IMR-90 (cell line): ENCODE data around the gene DLG5. TPM values are rescaled to one million over a fixed set of nuclear protein-coding genes. Genes with fewer than 3 reads are reported as not detected.
A peak's percentile ranks its signal among the peaks of the same experiment; 100 is the strongest.

Source experiments
- ATAC-seq: fragments of 200-7000 bp; cut with Tn5 transposase; 2 replicates; pipeline ENCODE4 v1.9.1; 2020; ENCODE audit warnings: low read depth, mild to moderate bottlenecking, moderate library complexity
- BruUV-seq: library from RNA; stranded (reverse); fragments of 400-500 nt; replicated peaks from 2 replicates; lab custom pipeline; 2021; lab: Mats Ljungman, UMichigan
- CTCF ChIA-PET: fragments of 300-600 bp; formaldehyde crosslinking; extraction: SDS; loops from one replicate; lab custom pipeline; 2021; ENCODE audit warnings: antibody characterized with exemption; lab: Yijun Ruan, JAX
- POLR2A ChIA-PET: fragments of 300-600 bp; sonication (Branson Sonifier 250); formaldehyde crosslinking; loops from one replicate; lab custom pipeline; 2022; ENCODE audit warnings: antibody characterized with exemption; ENCODE audit not compliant: unreplicated experiment; lab: Charles Lee
- DNase-seq: peaks from one replicate; pipeline ENCODE4 v3.0.0; 2013
- H2AFZ ChIP-seq: replicated peaks from 2 replicates; pipeline ENCODE3; 2013; ENCODE audit warnings: low read length, mild to moderate bottlenecking; ENCODE audit not compliant: poor library complexity
- H2AK5ac ChIP-seq: 2 replicates; pipeline ENCODE4 v1.6.1; 2013; ENCODE audit warnings: low read depth, low read length, inconsistent platforms
- H2AK9ac ChIP-seq: replicated peaks from 2 replicates; pipeline ENCODE3; 2013; ENCODE audit warnings: mild to moderate bottlenecking, low read depth, low read length, moderate library complexity; ENCODE audit not compliant: poor library complexity
- H2BK120ac ChIP-seq: 2 replicates; pipeline ENCODE4 v1.6.1; 2013; ENCODE audit warnings: low read depth, low read length, inconsistent platforms
- H2BK15ac ChIP-seq: 3 replicates; pipeline ENCODE4 v1.6.1; 2013; ENCODE audit warnings: low read depth, low read length, inconsistent platforms
- H2BK20ac ChIP-seq: 2 replicates; pipeline ENCODE4 v1.6.1; 2013; ENCODE audit warnings: low read depth, mild to moderate bottlenecking, inconsistent platforms, low read length, moderate library complexity
- H2BK5ac ChIP-seq: 2 replicates; pipeline ENCODE4 v1.6.1; 2013; ENCODE audit warnings: mild to moderate bottlenecking, low read depth, low read length, inconsistent platforms; ENCODE audit not compliant: poor library complexity, severe bottlenecking
- H3K14ac ChIP-seq: replicated peaks from 2 replicates; pipeline ENCODE4 v1.6.1; 2013; ENCODE audit warnings: low read depth, low read length, inconsistent platforms
- H3K18ac ChIP-seq: 2 replicates; pipeline ENCODE4 v1.6.1; 2013; ENCODE audit warnings: low read depth, low read length, control low read depth
- H3K23ac ChIP-seq: 2 replicates; pipeline ENCODE4 v1.6.1; 2013; ENCODE audit warnings: low read depth, low read length, inconsistent platforms
- H3K27ac ChIP-seq: 2 replicates; pipeline ENCODE4 v1.5.1; 2013; ENCODE audit warnings: mild to moderate bottlenecking, control low read depth, low read length; ENCODE audit not compliant: insufficient read depth
- H3K27me3 ChIP-seq: 2 replicates; pipeline ENCODE4 v1.6.1; 2013; ENCODE audit warnings: low read length; ENCODE audit not compliant: control insufficient read depth, insufficient read depth
- H3K36me3 ChIP-seq: 2 replicates; pipeline ENCODE4 v1.6.1; 2013; ENCODE audit warnings: low read length, mixed read lengths; ENCODE audit not compliant: control insufficient read depth, insufficient read depth
- H3K4ac ChIP-seq: 2 replicates; pipeline ENCODE4 v1.6.1; 2013; ENCODE audit warnings: low read depth, low read length, inconsistent platforms
- H3K4me1 ChIP-seq: 2 replicates; pipeline ENCODE4 v1.6.1; 2013; ENCODE audit warnings: low read length, mixed read lengths; ENCODE audit not compliant: control insufficient read depth, insufficient read depth
- H3K4me2 ChIP-seq: 2 replicates; pipeline ENCODE4 v1.6.1; 2013; ENCODE audit warnings: low read depth, mild to moderate bottlenecking, control low read depth, low read length, moderate library complexity
- H3K4me3 ChIP-seq: 2 replicates; pipeline ENCODE4 v1.5.1; 2013; ENCODE audit warnings: low read depth, mild to moderate bottlenecking, control low read depth, low read length, moderate library complexity; ENCODE audit not compliant: insufficient read depth
- H3K56ac ChIP-seq: 2 replicates; pipeline ENCODE4 v1.6.1; 2013; ENCODE audit warnings: low read length, inconsistent platforms; ENCODE audit not compliant: insufficient read depth; ENCODE audit errors: extremely low read depth
- H3K79me1 ChIP-seq, 2 experiments: 2 replicates each; pipeline ENCODE4 v1.6.1; 2013; ENCODE audit warnings: low read length in 2 of 2, inconsistent platforms in 1 of 2, low read depth in 1 of 2
- H3K9ac ChIP-seq: 2 replicates; pipeline ENCODE4 v1.6.1; 2013; ENCODE audit warnings: low read depth, low read length, control low read depth
- H3K9me1 ChIP-seq: 2 replicates; pipeline ENCODE4 v1.6.1; 2013; ENCODE audit warnings: low read length, inconsistent platforms; ENCODE audit not compliant: insufficient read depth
- H3K9me3 ChIP-seq: 2 replicates; pipeline ENCODE4 v1.6.1; 2013; ENCODE audit warnings: low read length; ENCODE audit not compliant: control insufficient read depth, insufficient read depth
- H4K20me1 ChIP-seq: 2 replicates; pipeline ENCODE4 v1.6.1; 2013; ENCODE audit warnings: low read length, inconsistent platforms; ENCODE audit not compliant: insufficient read depth
- H4K5ac ChIP-seq: 2 replicates; pipeline ENCODE4 v1.6.1; 2013; ENCODE audit warnings: mild to moderate bottlenecking, low read depth, low read length, control low read depth
- H4K8ac ChIP-seq, 2 experiments: 2 replicates each; pipeline ENCODE4 v1.6.1; 2013; ENCODE audit warnings: low read depth in 2 of 2, low read length in 2 of 2, control low read depth in 1 of 2, inconsistent platforms in 1 of 2
- H4K91ac ChIP-seq: 2 replicates; pipeline ENCODE4 v1.6.1; 2013; ENCODE audit warnings: low read depth, low read length, inconsistent platforms; ENCODE audit not compliant: insufficient read depth
- BHLHE40 ChIP-seq: fragments of 150-350 bp; IDR thresholded peaks from 2 replicates; pipeline ENCODE4 v1.6.1; 2016; ENCODE audit warnings: mild to moderate bottlenecking, low read depth, low read length
- CEBPB ChIP-seq: IDR thresholded peaks from 2 replicates; pipeline ENCODE4 v1.6.1; 2012; ENCODE audit warnings: low read depth, low read length, improper control_type of control experiment
- ELK1 ChIP-seq: fragments of 150-350 bp; IDR thresholded peaks from 2 replicates; pipeline ENCODE4 v1.6.1; 2016; ENCODE audit warnings: low read depth, mild to moderate bottlenecking, low read length, moderate library complexity, borderline replicate concordance
- FOS ChIP-seq: fragments of 150-350 bp; IDR thresholded peaks from 2 replicates; pipeline ENCODE4 v1.6.1; 2016; ENCODE audit warnings: low read depth, low read length
- MAZ ChIP-seq: IDR thresholded peaks from 2 replicates; pipeline ENCODE4 v1.6.1; 2012; ENCODE audit warnings: low read depth, mild to moderate bottlenecking, low read length, improper control_type of control experiment, moderate library complexity, borderline replicate concordance
- MXI1 ChIP-seq: IDR thresholded peaks from 2 replicates; pipeline ENCODE4 v1.6.1; 2012; ENCODE audit warnings: low read depth, mild to moderate bottlenecking, low read length, moderate library complexity, borderline replicate concordance
- NFE2L2 ChIP-seq: fragments of 150-350 bp; IDR thresholded peaks from 2 replicates; pipeline ENCODE4 v1.6.1; 2016; ENCODE audit warnings: low read depth, mild to moderate bottlenecking, low read length
- POLR2A ChIP-seq: IDR thresholded peaks from 2 replicates; pipeline ENCODE4 v1.6.1; 2012; ENCODE audit warnings: mild to moderate bottlenecking, low read depth, low read length
- RAD21 ChIP-seq: IDR thresholded peaks from 2 replicates; pipeline ENCODE4 v1.6.1; 2012; ENCODE audit warnings: low read length, improper control_type of control experiment
- RCOR1 ChIP-seq: IDR thresholded peaks from 2 replicates; pipeline ENCODE4 v1.6.1; 2012; ENCODE audit warnings: mild to moderate bottlenecking, low read length, improper control_type of control experiment; ENCODE audit not compliant: insufficient replicate concordance
- SMC3 ChIP-seq: fragments of 150-350 bp; IDR thresholded peaks from 2 replicates; pipeline ENCODE4 v1.6.1; 2016; ENCODE audit warnings: low read depth, mild to moderate bottlenecking, antibody characterized with exemption, low read length, moderate library complexity
- WGBS, 2 experiments: methylation state at CpG; one replicate each; pipeline versions ENCODE4 v1.1.5 to v1.1.7; 2013; ENCODE audit warnings: missing lambda C conversion rate in 2 of 2; ENCODE audit not compliant: insufficient read length in 1 of 2; ENCODE audit errors: extremely low coverage in 2 of 2; 5-methylcytosine and 5-hydroxymethylcytosine counted together
- dilution Hi-C: fragments of 300-500 bp; cut with HindIII; formaldehyde crosslinking; loops from one replicate; pipeline ENCODE4 v1.14.3; 2018; ENCODE audit warnings: low sequenced_read_pairs; ENCODE audit not compliant: unreplicated experiment
- in situ Hi-C: fragments of 300-500 bp; cut with MboI; formaldehyde crosslinking; loops from 3 replicates; pipeline ENCODE4 v1.14.3; 2019; ENCODE audit warnings: low sequenced_read_pairs, inconsistent platforms, mixed read lengths
- intact Hi-C: fragments of 100-400 bp; cut with micrococcal nuclease; formaldehyde crosslinking; loops from 2 replicates; pipeline ENCODE4 v1.10.0; 2022
- polyA plus RNA-seq, 3 experiments: library from polyadenylated mRNA; depleted of rRNA; stranded (reverse); fragments of >200 nt; gene quantifications; 2 replicates each; pipeline ENCODE4 v1.2.3, GENCODE V29; 2012; ENCODE audit warnings: low replicate concordance in 1 of 3
- total RNA-seq: library from RNA; depleted of rRNA; stranded (reverse); fragments of >200 nt; gene quantifications from 2 replicates; pipeline ENCODE4 v1.2.3, GENCODE V29; 2012
- TF ChIP-seq, protein P1 (sequence below): conservative IDR thresholded peaks from 2 replicates; pipeline ENCODE4 v1.5.1; 2012; ENCODE audit warnings: mild to moderate bottlenecking, low read depth, low read length, improper control_type of control experiment
- TF ChIP-seq, protein P2 (sequence below): fragments of 150-350 bp; IDR thresholded peaks from 2 replicates; pipeline ENCODE4 v1.6.1; 2017; ENCODE audit warnings: mild to moderate bottlenecking, antibody characterized with exemption, low read length, low read depth

Gene DLG5
- total and polyA plus RNA-seq, 2 of the 4 experiments (the other 2 are of a cell fraction): 12.7 to 28.7 TPM

DNA sequence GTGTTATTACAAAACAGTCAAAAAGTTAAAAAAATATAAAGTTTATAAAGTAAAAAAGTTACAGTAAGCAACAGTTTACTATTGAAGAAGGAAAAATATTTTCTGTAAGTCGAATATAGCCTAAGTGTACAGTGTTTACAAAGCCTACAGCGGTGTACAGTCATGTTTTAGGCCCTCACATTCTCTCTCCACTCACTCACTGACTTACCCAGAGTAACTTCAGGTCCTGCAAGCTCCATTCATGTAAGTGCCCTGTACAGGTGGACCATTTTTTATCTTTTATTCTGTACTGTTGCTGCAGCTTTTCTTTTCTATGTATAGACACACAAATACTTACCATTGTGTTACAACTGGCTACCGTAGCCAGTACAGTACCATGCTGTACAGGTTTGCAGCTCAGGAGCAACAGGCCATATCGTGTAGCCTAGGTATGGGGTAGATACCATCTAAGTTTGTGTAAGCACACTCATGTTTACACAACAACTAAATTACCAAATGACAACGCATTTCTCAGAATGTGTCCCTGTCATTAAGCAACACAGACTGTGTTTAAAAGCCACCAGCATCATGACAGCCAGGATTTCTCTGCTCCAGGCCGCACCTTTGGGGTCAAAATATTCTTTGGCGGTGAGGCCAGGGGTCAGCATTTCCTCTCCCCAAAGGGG is 67.2 kb downstream of the DLG5 start:
- H3K4me3 ChIP-seq: no peak overlapping the region
- in situ Hi-C loops: no loop called here

More for the DNA sequence above, 67.2 kb downstream of the DLG5 start:
- H4K8ac ChIP-seq: no peak overlapping the region
- no peak overlapping the region for H3K56ac ChIP-seq
- no peak overlapping the region for H2BK120ac ChIP-seq
- no peak overlapping the region for H4K91ac ChIP-seq
- no peaks in the 10 kb centered on the region for H3K9me3 ChIP-seq
- peaks cover 56% of the 10 kb centered on the region for H4K20me1 ChIP-seq
- ChIA-PET POLR2A (no interaction called here), CTCF (interaction anchor here (0.6 to 1.6 kb wide), 3 partner anchors 13 to 949 kb away, joined by 3 to 4 read pairs (median 3); no protein-coding TSS in a partner anchor)
- no peak overlapping the region for H3K4ac ChIP-seq
- H3K23ac ChIP-seq: no peak overlapping the region
- ATAC-seq (peak; percentile 68), DNase-seq (peak; percentile 43)
- H2AK9ac ChIP-seq: no peak overlapping the region
- no peak overlapping the region for H3K18ac ChIP-seq
- H4K5ac ChIP-seq: no peak overlapping the region
- H3K27me3 ChIP-seq: no peaks in the 10 kb centered on the region
- H3K9me1 ChIP-seq: peaks cover 36% of the 10 kb centered on the region
- no peak overlapping the region for H2BK15ac ChIP-seq
- peaks cover 17% of the 10 kb centered on the region for H3K36me3 ChIP-seq
- intact Hi-C loops (no loop called here), dilution Hi-C loops (no loop called here)
- TF ChIP-seq MAZ (no peak), RAD21 (no peak), FOS (no peak), CEBPB (no peak), ELK1 (no peak), MXI1 (no peak), NFE2L2 (no peak), RCOR1 (no peak), SMC3 (no peak), POLR2A (no peak), BHLHE40 (no peak)
- TF ChIP-seq, protein P1, sequence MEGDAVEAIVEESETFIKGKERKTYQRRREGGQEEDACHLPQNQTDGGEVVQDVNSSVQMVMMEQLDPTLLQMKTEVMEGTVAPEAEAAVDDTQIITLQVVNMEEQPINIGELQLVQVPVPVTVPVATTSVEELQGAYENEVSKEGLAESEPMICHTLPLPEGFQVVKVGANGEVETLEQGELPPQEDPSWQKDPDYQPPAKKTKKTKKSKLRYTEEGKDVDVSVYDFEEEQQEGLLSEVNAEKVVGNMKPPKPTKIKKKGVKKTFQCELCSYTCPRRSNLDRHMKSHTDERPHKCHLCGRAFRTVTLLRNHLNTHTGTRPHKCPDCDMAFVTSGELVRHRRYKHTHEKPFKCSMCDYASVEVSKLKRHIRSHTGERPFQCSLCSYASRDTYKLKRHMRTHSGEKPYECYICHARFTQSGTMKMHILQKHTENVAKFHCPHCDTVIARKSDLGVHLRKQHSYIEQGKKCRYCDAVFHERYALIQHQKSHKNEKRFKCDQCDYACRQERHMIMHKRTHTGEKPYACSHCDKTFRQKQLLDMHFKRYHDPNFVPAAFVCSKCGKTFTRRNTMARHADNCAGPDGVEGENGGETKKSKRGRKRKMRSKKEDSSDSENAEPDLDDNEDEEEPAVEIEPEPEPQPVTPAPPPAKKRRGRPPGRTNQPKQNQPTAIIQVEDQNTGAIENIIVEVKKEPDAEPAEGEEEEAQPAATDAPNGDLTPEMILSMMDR: no peak
- TF ChIP-seq, protein P2, sequence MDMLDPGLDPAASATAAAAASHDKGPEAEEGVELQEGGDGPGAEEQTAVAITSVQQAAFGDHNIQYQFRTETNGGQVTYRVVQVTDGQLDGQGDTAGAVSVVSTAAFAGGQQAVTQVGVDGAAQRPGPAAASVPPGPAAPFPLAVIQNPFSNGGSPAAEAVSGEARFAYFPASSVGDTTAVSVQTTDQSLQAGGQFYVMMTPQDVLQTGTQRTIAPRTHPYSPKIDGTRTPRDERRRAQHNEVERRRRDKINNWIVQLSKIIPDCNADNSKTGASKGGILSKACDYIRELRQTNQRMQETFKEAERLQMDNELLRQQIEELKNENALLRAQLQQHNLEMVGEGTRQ: no peak
- no peak overlapping the region for H3K27ac ChIP-seq
- H3K4me1 ChIP-seq: peaks cover 5% of the 10 kb centered on the region
- no peak overlapping the region for H3K4me2 ChIP-seq
- WGBS, 2 experiments: 100% methylated on average over 1 of the region's 7 CpGs; no CpG with 5 or more reads in 1 of the 2 experiments
- no peak overlapping the region for H3K14ac ChIP-seq
- no peak overlapping the region for H2AFZ ChIP-seq
- H2BK20ac ChIP-seq: no peak overlapping the region
- no peak overlapping the region for H2AK5ac ChIP-seq
- no peak overlapping the region for H3K9ac ChIP-seq
- H3K79me1 ChIP-seq: peaks cover 48 to 84% of the 10 kb centered on the region in 2 experiments
- no TSS peak for BruUV-seq
- no peak overlapping the region for H2BK5ac ChIP-seq
